ENCODE measurements around the gene CST11. TPM values are rescaled to one million over a fixed set of nuclear protein-coding genes. Genes with fewer than 3 reads are reported as not detected.

The CST11 gene
- polyA plus RNA-seq, 2 of the 4 experiments (the other 2 are of a cell fraction), result not detected

DNA sequence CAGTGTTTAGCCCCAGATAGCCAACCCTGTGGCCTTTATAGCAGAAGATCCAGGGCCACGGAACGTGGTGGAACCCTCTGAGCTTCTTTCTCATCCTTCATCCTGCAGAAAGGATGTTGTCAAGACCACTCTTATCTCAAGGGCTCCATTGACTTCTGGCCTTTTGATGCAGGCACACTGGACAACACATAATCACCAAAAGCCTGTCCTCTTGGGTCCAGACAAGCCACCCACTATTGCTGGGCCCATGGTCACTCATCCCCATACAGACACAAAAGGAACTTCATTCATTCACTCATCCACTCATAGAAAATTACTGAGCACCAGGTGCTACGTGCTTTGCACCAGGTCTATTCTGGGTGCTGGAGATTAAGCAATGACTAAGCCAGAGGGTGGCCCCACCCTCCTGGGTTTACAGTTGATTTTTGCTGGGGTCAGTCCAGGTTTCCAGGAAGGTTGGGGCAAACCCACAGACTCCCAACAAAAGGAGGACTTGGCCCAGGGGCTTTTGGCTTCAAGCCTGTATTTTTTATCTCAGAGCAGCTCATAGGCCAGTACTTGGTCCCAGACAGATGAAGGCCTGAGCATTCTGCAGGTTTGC is 40.6 kb upstream of the CST11 start:
- FAIRE-seq (no peak), ATAC-seq (no peak), DNase-seq (ENCODE audit: low read depth in 1 of 2, low spot score in 1 of 2) (no peak)
- POLR2A ChIA-PET, result no interaction called here
- H3K4me2 ChIP-seq, result no peak overlapping the region
- TF ChIP-seq NR3C1 (IDR thresholded peaks at IDR 0.05) (no peak), MAFK (IDR thresholded peaks at IDR 0.05; ENCODE audit: partially characterized antibody) (no peak), MYC (IDR thresholded peaks at IDR 0.05; ENCODE audit: borderline replicate concordance, low read length) (no peak), RFX5 (IDR thresholded peaks at IDR 0.05) (no peak), EHMT2 (IDR thresholded peaks at IDR 0.05; ENCODE audit: low read depth) (no peak), NPAS2 (CRISPR knock-in tag; IDR thresholded peaks at IDR 0.05; ENCODE audit: borderline replicate concordance) (no peak), HOXB5 (CRISPR knock-in tag; IDR thresholded peaks at IDR 0.05) (no peak), KDM1A (IDR thresholded peaks at IDR 0.05; ENCODE audit: low read depth) (no peak), RNF2 (IDR thresholded peaks at IDR 0.05; ENCODE audit: borderline replicate concordance, low read depth) (no peak), RARB (CRISPR knock-in tag; IDR thresholded peaks at IDR 0.05) (no peak), MAZ (IDR thresholded peaks at IDR 0.05; ENCODE audit: borderline replicate concordance, low read depth, low read length) (no peak), FOSL2 (IDR thresholded peaks at IDR 0.05) (no peak), FOSL2 (CRISPR knock-in tag; IDR thresholded peaks at IDR 0.05) (no peak), GATA3 (IDR thresholded peaks at IDR 0.05; ENCODE audit: borderline replicate concordance) (no peak), RCOR1 (IDR thresholded peaks at IDR 0.05; ENCODE audit: low read depth, low read length) (no peak), FOXS1 (CRISPR knock-in tag; IDR thresholded peaks at IDR 0.05) (no peak)
- TF ChIP-seq, protein P1, sequence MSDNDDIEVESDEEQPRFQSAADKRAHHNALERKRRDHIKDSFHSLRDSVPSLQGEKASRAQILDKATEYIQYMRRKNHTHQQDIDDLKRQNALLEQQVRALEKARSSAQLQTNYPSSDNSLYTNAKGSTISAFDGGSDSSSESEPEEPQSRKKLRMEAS (IDR thresholded peaks at IDR 0.05), result no peak
- TF ChIP-seq, protein P2, sequence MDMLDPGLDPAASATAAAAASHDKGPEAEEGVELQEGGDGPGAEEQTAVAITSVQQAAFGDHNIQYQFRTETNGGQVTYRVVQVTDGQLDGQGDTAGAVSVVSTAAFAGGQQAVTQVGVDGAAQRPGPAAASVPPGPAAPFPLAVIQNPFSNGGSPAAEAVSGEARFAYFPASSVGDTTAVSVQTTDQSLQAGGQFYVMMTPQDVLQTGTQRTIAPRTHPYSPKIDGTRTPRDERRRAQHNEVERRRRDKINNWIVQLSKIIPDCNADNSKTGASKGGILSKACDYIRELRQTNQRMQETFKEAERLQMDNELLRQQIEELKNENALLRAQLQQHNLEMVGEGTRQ (IDR thresholded peaks at IDR 0.05), result no peak
- TF ChIP-seq, protein P3, sequence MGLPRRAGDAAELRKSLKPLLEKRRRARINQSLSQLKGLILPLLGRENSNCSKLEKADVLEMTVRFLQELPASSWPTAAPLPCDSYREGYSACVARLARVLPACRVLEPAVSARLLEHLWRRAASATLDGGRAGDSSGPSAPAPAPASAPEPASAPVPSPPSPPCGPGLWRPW (IDR thresholded peaks at IDR 0.05), result no peak
- CTCF ChIA-PET, result interaction anchor here (1.6 kb wide), 1 partner anchor 10 kb away, joined by 5 read pairs; no protein-coding TSS in a partner anchor
- no peak overlapping the region for H3K27ac ChIP-seq
- no peaks in the 10 kb centered on the region for H3K4me1 ChIP-seq
- WGBS (ENCODE audit: missing lambda C conversion rate), result 32% methylated on average over 3 of the region's 3 CpGs
- H3K4me3 ChIP-seq, result no peak overlapping the region
- no peaks in the 10 kb centered on the region for H3K9me3 ChIP-seq

DNA sequence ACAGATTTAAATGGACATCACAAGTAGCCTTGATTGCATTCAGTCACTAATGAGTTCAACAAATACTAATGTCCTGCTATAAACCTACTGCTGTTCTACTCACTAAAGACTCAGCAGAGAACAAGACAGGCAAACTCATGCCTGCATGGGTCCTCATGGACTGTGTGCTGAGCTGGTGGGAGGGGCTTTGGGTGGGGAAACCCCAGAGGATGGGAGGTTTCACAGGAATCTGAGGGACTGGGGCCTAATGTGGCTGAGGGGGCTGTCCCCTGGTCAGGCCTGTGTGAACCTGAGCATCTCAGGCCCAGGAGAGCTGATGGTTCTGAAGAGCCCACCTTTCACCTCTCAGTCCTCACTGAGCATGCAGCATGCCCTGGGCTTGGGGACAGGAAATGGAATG is 39.6 kb upstream of the CST11 start:
- ChIA-PET CTCF (no interaction called here), POLR2A (no interaction called here)
- Histone ChIP-seq H3K27ac (no peak overlapping the region), H3K9me3 (no peaks in the 10 kb centered on the region), H3K4me2 (no peak overlapping the region), H3K4me1 (no peaks in the 10 kb centered on the region), H3K4me3 (no peak overlapping the region)
- TF ChIP-seq MAFK (IDR thresholded peaks at IDR 0.05; ENCODE audit: partially characterized antibody), result no peak
- TF ChIP-seq RAD21 (conservative IDR thresholded peaks at IDR 0.05 in 1 of 2, IDR thresholded peaks at IDR 0.05 in 1 of 2), result no peak
- TF ChIP-seq NR3C1 (IDR thresholded peaks at IDR 0.05), result no peak
- no peak for TF ChIP-seq BHLHE40 (IDR thresholded peaks at IDR 0.05; ENCODE audit: low read depth, low read length)
- TF ChIP-seq FOSL2 (IDR thresholded peaks at IDR 0.05), result no peak
- no peak for TF ChIP-seq FOSL2 (CRISPR knock-in tag; IDR thresholded peaks at IDR 0.05)
- TF ChIP-seq, protein P4, sequence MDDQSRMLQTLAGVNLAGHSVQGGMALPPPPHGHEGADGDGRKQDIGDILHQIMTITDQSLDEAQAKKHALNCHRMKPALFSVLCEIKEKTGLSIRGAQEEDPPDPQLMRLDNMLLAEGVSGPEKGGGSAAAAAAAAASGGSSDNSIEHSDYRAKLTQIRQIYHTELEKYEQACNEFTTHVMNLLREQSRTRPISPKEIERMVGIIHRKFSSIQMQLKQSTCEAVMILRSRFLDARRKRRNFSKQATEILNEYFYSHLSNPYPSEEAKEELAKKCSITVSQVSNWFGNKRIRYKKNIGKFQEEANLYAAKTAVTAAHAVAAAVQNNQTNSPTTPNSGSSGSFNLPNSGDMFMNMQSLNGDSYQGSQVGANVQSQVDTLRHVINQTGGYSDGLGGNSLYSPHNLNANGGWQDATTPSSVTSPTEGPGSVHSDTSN (IDR thresholded peaks at IDR 0.05), result no peak
- TF ChIP-seq EHMT2 (IDR thresholded peaks at IDR 0.05; ENCODE audit: low read depth), result no peak
- no peak for TF ChIP-seq KDM1A (IDR thresholded peaks at IDR 0.05; ENCODE audit: low read depth)
- no peak for TF ChIP-seq HDAC2 (IDR thresholded peaks at IDR 0.05)
- FAIRE-seq, result no peak
- no peak for DNase-seq (ENCODE audit: low read depth in 1 of 2, low spot score in 1 of 2)
- ATAC-seq, result peak in 1 of 2 experiments; percentile 30; a peak in 2 of 6 replicates

DNA sequence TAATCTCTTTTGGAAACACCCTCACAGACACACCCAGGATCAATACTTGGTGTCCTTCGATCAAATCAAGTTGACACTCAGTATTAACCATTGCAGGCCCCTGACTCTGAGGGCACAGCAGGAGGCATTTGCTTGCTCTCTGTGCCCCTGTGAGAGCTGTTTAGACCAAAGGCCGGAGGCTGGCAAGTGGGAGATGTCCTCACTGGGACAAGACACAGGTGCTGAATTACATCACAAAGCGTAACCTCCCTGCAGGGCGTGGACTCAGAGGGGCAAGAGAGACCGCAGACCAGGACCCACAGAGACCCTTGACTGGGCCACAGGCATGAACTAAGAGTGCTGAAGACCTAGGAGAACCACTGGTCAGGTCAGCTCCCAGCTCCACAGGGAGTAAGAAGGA is 38.1 kb upstream of the CST11 start, which contains the start of gene CST8:
Gene CST8 (plus strand): TSS at position 301 of the 400 bp plus-strand sequence. CDS start 551 bp downstream, outside the sequence.
- H3K4me3 ChIP-seq, result no peak within 1 kb of the TSS
- ATAC-seq (no peak), DNase-seq (ENCODE audit: low read depth in 1 of 2, low spot score in 1 of 2) (no peak), FAIRE-seq (no peak)
- 59% methylated on average over 5 of the region's 5 CpGs for WGBS (ENCODE audit: missing lambda C conversion rate)
- CTCF ChIA-PET, result no interaction called here
- no peaks in the 10 kb centered on the region for H3K4me1 ChIP-seq
- no peak within 1 kb of the TSS for H3K4me2 ChIP-seq
- POLR2A ChIA-PET, result no interaction called here
- H3K9me3 ChIP-seq, result no peaks in the 10 kb centered on the region
- no peak within 1 kb of the TSS for H3K27ac ChIP-seq
- TF ChIP-seq TP53 (CRISPR knock-in tag; IDR thresholded peaks at IDR 0.05) (no peak), BHLHE40 (IDR thresholded peaks at IDR 0.05; ENCODE audit: low read depth, low read length) (no peak), ZFP36 (IDR thresholded peaks at IDR 0.05; ENCODE audit: borderline replicate concordance, partially characterized antibody) (no peak), JUN (IDR thresholded peaks at IDR 0.05) (no peak), TFCP2L1 (CRISPR knock-in tag; IDR thresholded peaks at IDR 0.05) (no peak), MAZ (IDR thresholded peaks at IDR 0.05; ENCODE audit: borderline replicate concordance, low read depth, low read length) (no peak), HDAC2 (IDR thresholded peaks at IDR 0.05) (no peak), EHMT2 (IDR thresholded peaks at IDR 0.05; ENCODE audit: low read depth) (no peak), MYC (IDR thresholded peaks at IDR 0.05; ENCODE audit: borderline replicate concordance, low read length) (no peak), RCOR1 (IDR thresholded peaks at IDR 0.05; ENCODE audit: low read depth, low read length) (no peak), ZNF302 (CRISPR knock-in tag; IDR thresholded peaks at IDR 0.05) (no peak)
- TF ChIP-seq, protein P5, sequence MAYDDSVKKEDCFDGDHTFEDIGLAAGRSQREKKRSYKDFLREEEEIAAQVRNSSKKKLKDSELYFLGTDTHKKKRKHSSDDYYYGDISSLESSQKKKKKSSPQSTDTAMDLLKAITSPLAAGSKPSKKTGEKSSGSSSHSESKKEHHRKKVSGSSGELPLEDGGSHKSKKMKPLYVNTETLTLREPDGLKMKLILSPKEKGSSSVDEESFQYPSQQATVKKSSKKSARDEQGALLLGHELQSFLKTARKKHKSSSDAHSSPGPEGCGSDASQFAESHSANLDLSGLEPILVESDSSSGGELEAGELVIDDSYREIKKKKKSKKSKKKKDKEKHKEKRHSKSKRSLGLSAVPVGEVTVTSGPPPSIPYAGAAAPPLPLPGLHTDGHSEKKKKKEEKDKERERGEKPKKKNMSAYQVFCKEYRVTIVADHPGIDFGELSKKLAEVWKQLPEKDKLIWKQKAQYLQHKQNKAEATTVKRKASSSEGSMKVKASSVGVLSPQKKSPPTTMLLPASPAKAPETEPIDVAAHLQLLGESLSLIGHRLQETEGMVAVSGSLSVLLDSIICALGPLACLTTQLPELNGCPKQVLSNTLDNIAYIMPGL (CRISPR knock-in tag; IDR thresholded peaks at IDR 0.05; ENCODE audit: borderline replicate concordance), result no peak
- TF ChIP-seq, protein P6, sequence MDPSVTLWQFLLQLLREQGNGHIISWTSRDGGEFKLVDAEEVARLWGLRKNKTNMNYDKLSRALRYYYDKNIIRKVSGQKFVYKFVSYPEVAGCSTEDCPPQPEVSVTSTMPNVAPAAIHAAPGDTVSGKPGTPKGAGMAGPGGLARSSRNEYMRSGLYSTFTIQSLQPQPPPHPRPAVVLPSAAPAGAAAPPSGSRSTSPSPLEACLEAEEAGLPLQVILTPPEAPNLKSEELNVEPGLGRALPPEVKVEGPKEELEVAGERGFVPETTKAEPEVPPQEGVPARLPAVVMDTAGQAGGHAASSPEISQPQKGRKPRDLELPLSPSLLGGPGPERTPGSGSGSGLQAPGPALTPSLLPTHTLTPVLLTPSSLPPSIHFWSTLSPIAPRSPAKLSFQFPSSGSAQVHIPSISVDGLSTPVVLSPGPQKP (IDR thresholded peaks at IDR 0.05; ENCODE audit: low read depth, low read length), result no peak

Data from A549 (cell line).